ENCODE data around the gene LPIN1.
A peak's percentile ranks its signal among the peaks of the same experiment; 100 is the strongest.
"Not testable (repeated sequence)": the region's sequence is repeated elsewhere in the genome, so short reads cannot be mapped to it uniquely, and the experiment has no call there.

Gene LPIN1

GRCh38 chr2:11856095-11856494 is 109.7 kb downstream of the LPIN1 start:
- no peak for TF ChIP-seq ZFX (IDR thresholded peaks at IDR 0.05)
- TF ChIP-seq CTCF (conservative IDR thresholded peaks at IDR 0.05): no peak

GRCh38 chr2:11858883-11859282 is 112.5 kb downstream of the LPIN1 start:
- TF ChIP-seq CTCF (conservative IDR thresholded peaks at IDR 0.05) (no peak), ZFX (IDR thresholded peaks at IDR 0.05) (no peak)
- H3K27ac ChIP-seq: no peak overlapping the region

More at GRCh38 chr2:11856095-11856494, 109.7 kb downstream of the LPIN1 start:
- no peak overlapping the region for H3K27ac ChIP-seq

GRCh38 chr2:11859975-11860374 is 113.5 kb downstream of the LPIN1 start:
- H3K27ac ChIP-seq: not testable (repeated sequence)

- no peak for TF ChIP-seq ZFX (IDR thresholded peaks at IDR 0.05)
- no peak for TF ChIP-seq CTCF (conservative IDR thresholded peaks at IDR 0.05)
Observed at GRCh38 chr2:11861044-11861443, 114.6 kb downstream of the LPIN1 start.

GRCh38 chr2:11862049-11862448 is 115.6 kb downstream of the LPIN1 start:
- TF ChIP-seq ZFX (IDR thresholded peaks at IDR 0.05) (no peak), CTCF (conservative IDR thresholded peaks at IDR 0.05) (no peak)

More at GRCh38 chr2:11861044-11861443, 114.6 kb downstream of the LPIN1 start:
- no peak overlapping the region for H3K27ac ChIP-seq

GRCh38 chr2:11863103-11863502 is 116.7 kb downstream of the LPIN1 start:
- H3K27ac ChIP-seq: no peak overlapping the region
- no peak for TF ChIP-seq CTCF (conservative IDR thresholded peaks at IDR 0.05)
- no peak for TF ChIP-seq ZFX (IDR thresholded peaks at IDR 0.05)

More at GRCh38 chr2:11862049-11862448, 115.6 kb downstream of the LPIN1 start:
- no peak overlapping the region for H3K27ac ChIP-seq

GRCh38 chr2:11863513-11864328 is 117.3 kb downstream of the LPIN1 start:
- TF ChIP-seq CTCF (conservative IDR thresholded peaks at IDR 0.05) (peak; percentile 94), ZFX (IDR thresholded peaks at IDR 0.05) (no peak)
- H3K27ac ChIP-seq: peak overlapping the region; percentile 29; the same call in 1 of the 2 replicates

- no peak overlapping the region for H3K27ac ChIP-seq
- TF ChIP-seq CTCF (conservative IDR thresholded peaks at IDR 0.05) (no peak), ZFX (IDR thresholded peaks at IDR 0.05) (no peak)
Observed at GRCh38 chr2:11864724-11865123, 118.3 kb downstream of the LPIN1 start.
